Putamen (tissue), 1 donor: ENCODE results near the gene CNR2.
"Not testable (repeated sequence)": the region's sequence is repeated elsewhere in the genome, so short reads cannot be mapped to it uniquely, and the experiment has no call there.

ENCODE experiments used
- DNase-seq: peaks from one replicate; pipeline ENCODE4 v3.0.0-alpha.2; 2016; ENCODE audit warnings: low spot score

The CNR2 gene

GRCh38 chr1:23916209-23917131, 3.3 kb upstream of the CNR2 start:
- DNase-seq = no peak

GRCh38 chr1:23915466-23915865, 2.3 kb upstream of the CNR2 start:
- no peak for DNase-seq

- DNase-seq = no peak
Measured at GRCh38 chr1:23914921-23915320, 1.8 kb upstream of the CNR2 start.

GRCh38 chr1:23911921-23912320, 1.2 kb downstream of the CNR2 start:
- no peak for DNase-seq

- no peak for DNase-seq
Measured at GRCh38 chr1:23910553-23911246, 2.5 kb downstream of the CNR2 start.

GRCh38 chr1:23910144-23910543, 3.0 kb downstream of the CNR2 start:
- DNase-seq = no peak

GRCh38 chr1:23909412-23909811, 3.8 kb downstream of the CNR2 start:
- no peak for DNase-seq

GRCh38 chr1:23908453-23909341, 4.5 kb downstream of the CNR2 start:
- no peak for DNase-seq

GRCh38 chr1:23906731-23907130, 6.4 kb downstream of the CNR2 start:
- DNase-seq = no peak

- no peak for DNase-seq
Measured at GRCh38 chr1:23905461-23906025, 7.6 kb downstream of the CNR2 start.

GRCh38 chr1:23904748-23905357, 8.3 kb downstream of the CNR2 start:
- no peak for DNase-seq

- no peak for DNase-seq
Measured at GRCh38 chr1:23903754-23904153, 9.4 kb downstream of the CNR2 start.

- DNase-seq = no peak
Measured at GRCh38 chr1:23902321-23903278, 10.6 kb downstream of the CNR2 start.

GRCh38 chr1:23900017-23900416, 13.1 kb downstream of the CNR2 start:
- not testable (repeated sequence) for DNase-seq

- DNase-seq = no peak
Measured at GRCh38 chr1:23899070-23899469, 14.1 kb downstream of the CNR2 start.

GRCh38 chr1:23897083-23897482, 16.1 kb downstream of the CNR2 start:
- no peak for DNase-seq

- DNase-seq = no peak
Measured at GRCh38 chr1:23896491-23896890, 16.7 kb downstream of the CNR2 start.

- no peak for DNase-seq
Measured at GRCh38 chr1:23895993-23896392, 17.2 kb downstream of the CNR2 start.

GRCh38 chr1:23895082-23895481, 18.1 kb downstream of the CNR2 start:
- no peak for DNase-seq

- no peak for DNase-seq
Measured at GRCh38 chr1:23889074-23889473, 24.1 kb downstream of the CNR2 start.
